HS-27A (cell line): Measurements from ENCODE around the gene GZMA.

Experiments
- DNase-seq: peaks from one replicate; pipeline ENCODE4 v3.0.0-alpha.2; 2012; ENCODE audit warnings: low read depth, missing footprints

GZMA gene

GRCh38 chr5:55110217-55110616 is 7.8 kb downstream of the GZMA start:
- no peak for DNase-seq

DNA sequence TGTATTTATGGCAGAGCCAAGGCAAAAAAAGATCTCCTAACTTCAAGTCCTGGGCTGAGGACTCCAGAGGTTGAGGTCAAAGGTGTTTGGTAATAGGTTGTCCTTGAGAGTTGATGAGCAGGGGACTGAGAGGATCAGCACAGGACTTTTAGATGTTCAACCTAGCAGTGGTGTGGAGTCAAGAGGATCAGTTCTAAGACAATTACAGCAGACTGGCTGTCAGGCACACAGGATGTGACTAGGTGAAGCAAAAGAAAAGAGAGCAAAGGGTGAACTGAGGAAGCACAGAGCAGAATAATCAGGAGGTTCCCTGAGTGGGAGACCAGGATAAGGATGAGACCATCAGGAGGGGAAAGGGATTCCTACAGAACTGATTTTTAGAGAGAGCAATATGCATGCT is 10.9 kb downstream of the GZMA start:
- DNase-seq: no peak

DNA sequence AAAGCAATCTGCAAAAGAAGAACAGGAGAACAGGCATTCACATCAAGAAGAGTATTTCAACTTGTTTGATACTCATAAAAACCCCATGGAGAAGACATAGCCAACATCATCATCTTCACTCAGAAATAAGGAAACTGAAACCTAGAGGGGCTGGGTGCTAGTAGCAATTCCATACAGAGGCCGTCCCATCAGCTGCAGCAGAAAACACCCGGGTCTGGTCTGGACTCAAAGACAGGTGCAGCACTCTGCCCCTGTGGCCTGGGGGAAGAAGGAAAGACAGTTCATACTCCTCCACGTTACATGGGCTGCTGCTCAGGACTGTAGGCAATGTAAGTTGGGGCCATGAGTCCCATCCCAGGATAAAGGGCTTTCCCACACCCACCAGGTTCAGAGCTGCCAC is 11.6 kb downstream of the GZMA start:
- DNase-seq: no peak

GRCh38 chr5:55123365-55123764 is 20.9 kb downstream of the GZMA start:
- no peak for DNase-seq

DNA sequence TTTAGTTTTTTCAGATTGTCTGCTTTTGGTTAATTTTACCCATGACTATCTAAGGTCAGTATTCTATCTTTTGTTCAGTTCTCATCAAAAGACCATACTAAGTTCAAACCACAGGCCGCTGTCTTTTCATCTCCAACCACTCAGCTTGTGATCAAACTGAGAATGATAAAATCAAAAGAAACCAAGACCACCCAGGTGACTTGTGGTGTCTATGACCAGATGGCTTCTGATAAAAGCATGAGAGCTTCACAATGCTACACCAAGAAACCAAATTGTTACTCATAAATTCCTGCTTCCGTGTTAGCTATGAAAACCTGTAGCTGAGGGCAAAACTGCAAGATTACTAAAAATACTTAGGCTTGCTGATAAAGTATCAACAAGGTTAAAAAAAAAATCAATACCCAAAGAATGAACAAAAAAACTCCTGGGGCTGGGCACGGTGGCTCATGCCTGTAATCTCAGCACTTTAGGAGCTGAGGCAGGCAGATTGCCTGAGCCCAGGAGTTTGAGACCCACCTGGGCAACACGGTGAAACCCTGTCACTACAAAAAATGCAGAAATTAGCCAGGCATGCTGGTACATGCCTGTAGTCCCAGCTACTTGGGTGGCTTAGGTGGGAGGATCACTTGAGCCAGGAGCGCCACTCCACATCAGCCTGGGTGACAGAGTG is 31.7 kb downstream of the GZMA start:
- DNase-seq: no peak

DNA sequence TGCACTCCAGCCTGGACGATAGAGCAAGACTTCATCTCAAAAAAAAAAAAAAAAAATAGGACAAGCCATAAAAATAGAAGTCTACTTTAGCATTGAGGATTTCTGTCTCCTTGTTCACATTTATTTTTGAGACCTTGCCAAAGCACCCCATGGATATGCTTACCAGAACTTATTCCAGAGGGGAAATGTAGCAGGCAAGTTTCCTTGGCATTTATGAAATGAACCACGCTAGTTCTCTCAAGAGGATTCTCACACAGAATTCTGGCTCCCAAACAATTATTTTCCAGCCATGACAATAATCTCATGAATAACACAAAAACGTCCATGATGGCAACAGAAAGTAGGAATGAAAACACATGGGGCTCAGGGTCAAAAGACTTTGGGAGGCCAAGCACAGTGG is 34.1 kb downstream of the GZMA start:
- no peak for DNase-seq

DNA sequence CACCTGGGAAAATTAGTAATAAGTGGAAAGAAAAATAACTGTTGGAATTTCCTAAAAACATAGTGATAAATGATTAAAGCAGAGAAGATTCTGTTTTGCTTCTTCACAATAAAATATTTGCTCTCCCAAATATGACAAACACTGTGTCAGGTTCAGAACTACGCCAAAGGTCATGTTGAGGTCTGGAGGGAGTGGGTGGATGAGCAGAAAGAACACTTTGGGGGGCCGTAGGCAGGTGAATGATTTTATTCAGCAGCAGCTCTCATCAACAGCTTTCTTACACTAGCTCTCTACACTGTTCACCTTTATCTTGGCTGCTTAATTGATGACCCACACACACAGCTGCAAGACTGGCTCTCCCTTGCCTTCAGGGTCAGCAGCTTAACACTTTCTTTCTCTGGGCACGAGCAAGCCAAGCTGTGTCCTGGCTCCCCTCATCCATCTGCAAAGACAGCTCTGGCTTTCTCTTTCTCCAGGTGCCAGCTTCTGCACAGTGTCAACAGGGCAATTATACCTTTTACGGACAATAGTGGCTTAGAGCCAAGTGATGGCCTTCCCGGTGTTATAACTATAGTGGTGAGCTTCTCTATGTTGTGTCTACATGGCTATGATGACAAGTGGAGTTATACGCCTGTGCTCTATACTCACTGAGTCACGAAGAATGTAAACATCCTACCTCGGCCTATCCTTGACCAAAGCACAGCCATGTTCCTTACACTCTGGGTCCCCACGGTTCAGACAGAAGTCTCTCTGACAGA is 38.6 kb downstream of the GZMA start:
- no peak for DNase-seq

- no peak for DNase-seq
These were observed 39.7 kb downstream of the GZMA start for GRCh38 chr5:55141945-55142690.

DNA sequence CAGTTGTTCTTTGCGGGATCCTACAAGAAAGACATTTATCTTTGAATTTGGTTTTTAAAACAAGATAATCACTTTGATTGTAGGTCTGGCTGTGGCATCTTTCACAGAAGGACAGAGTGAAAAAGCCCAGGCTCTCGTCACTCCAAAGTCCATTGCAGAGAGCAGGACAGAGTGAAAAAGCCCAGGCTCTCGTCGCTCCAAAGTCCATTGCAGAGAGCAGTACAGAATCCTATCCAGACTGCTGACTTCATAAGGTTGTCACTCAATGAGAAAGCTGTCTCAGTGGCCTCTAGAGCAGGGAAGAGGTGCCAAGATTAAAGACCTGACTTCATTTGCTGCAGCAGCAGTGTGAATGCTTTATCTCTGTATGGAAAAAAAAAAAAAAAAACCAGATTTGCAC is 41.2 kb downstream of the GZMA start:
- DNase-seq: no peak

- no peak for DNase-seq
These were observed 43.6 kb downstream of the GZMA start for GRCh38 chr5:55146080-55146479.

DNA sequence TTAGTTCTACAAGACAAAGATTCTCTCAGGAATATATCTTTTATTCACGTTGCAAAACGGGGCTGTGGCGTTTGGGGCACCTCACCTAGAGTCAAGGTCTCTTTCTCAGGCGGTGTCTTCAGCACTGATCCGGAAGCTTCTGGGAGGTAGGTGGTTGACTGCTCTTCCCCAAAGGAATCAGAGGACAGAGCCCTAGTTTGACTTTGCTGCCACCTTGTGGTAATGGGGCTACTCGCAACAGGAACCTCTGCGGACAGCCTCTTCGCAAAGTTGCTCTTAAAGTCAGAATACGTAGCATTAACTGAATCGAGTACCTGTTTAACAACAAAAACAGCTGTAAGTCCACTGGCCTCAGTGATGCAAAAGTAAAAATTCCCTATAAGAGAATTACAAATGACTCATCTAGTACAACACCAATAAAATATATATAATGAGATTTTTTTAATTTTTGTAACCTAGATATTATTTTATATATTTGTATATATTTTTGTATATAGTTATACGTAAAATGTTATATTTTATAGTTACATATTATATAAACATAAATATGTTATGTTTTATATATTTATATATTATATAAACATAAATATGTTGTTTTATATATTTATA is 44.2 kb downstream of the GZMA start:
- peak; percentile 33 for DNase-seq

DNA sequence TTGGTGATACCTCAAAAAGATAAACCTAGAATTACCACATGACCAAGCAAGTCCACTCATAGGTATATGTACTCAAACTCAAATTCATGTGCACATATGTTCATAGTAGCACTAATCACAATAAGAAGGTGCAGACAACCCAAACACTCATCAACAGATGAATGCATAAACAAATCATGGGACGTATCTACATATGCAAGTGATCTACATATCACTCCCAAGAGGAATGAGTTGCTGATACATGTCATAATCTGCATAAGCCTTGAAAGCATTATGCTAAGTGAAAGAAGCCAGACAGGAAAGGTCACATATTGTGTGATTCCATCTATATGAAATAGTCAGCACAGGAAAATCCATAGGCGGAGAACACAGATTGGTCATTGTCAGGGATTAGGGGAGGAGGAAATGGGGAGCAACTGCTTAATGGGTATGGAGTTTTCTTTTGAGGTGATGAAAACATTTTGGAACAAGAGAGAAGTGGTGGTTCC is 46.9 kb downstream of the GZMA start:
- no peak for DNase-seq

DNA sequence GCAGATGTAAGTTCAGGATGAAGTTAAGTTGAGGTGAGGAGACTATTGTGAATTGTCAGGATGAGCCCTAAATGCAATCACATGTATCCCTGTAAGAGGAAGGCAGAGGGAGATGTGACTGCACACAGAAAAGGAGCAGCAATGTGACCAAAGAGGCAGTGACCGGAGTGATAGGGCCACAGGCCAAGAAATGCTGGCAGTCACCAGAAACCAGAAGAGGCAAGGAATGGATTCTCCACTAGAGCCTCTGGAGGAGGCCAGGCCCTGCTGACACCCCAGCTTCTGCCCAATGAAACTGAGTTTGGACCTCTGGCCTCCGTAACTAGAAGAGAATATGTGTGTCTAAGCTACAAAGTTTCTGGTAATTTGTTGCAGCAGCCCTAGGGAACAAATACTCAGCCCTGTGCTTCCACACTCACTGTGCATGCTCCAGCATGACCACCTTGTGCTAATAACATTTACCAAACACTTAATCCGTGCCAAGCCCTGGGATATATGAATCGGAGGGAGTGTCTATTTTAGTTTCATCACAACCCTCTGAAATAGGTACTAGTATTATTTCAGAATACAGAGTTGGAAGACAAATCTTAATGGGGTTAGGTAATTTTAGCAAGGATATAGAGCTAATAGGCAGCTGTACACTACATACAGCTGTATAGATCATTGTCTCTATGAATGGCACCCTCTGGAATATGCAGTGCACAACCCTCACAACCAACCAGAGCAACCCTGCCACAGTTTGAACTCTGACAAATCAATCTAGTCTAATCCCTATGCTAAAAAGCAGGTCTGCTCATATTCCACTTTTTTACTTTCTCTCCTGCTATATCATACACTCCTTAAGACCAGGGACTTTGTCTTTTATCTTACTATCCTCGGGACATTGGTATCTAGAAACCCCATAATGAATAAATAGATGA is 49.7 kb downstream of the GZMA start:
- DNase-seq: no peak

DNA sequence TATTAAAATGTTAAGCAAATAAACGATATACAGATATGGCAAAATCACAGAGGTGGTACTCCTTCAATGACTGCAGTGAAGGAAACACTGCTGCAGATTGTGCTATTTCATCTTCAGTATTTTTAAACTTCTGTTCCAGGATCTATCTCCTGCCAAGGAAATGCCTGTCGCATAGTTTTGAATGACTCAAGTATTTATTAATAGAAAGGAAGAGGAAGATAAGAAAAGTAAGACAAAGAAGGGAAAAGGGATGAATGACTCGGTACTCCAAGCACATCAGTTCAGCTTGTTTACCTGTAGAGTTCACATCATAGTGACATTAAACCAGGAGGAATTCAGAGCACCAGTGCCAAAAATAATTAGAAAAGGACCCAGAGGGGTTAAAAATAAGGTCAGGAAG is 52.4 kb downstream of the GZMA start:
- DNase-seq: peak; percentile 15
